NCI-H345 treated with DMSO at 0.1 percent for 48 hours (cell line): ENCODE data around the gene SRPRA.
A peak's percentile ranks its signal among the peaks of the same experiment; 100 is the strongest.
"Not testable (repeated sequence)": the region's sequence is repeated elsewhere in the genome, so short reads cannot be mapped to it uniquely, and the experiment has no call there.

Source experiments
- DNase-seq: peaks from one replicate; lab custom pipeline; 2025; ENCODE audit not compliant: unreplicated experiment; lab: John Stamatoyannopoulos, UW

SRPRA gene, protein sequence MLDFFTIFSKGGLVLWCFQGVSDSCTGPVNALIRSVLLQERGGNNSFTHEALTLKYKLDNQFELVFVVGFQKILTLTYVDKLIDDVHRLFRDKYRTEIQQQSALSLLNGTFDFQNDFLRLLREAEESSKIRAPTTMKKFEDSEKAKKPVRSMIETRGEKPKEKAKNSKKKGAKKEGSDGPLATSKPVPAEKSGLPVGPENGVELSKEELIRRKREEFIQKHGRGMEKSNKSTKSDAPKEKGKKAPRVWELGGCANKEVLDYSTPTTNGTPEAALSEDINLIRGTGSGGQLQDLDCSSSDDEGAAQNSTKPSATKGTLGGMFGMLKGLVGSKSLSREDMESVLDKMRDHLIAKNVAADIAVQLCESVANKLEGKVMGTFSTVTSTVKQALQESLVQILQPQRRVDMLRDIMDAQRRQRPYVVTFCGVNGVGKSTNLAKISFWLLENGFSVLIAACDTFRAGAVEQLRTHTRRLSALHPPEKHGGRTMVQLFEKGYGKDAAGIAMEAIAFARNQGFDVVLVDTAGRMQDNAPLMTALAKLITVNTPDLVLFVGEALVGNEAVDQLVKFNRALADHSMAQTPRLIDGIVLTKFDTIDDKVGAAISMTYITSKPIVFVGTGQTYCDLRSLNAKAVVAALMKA

DNA sequence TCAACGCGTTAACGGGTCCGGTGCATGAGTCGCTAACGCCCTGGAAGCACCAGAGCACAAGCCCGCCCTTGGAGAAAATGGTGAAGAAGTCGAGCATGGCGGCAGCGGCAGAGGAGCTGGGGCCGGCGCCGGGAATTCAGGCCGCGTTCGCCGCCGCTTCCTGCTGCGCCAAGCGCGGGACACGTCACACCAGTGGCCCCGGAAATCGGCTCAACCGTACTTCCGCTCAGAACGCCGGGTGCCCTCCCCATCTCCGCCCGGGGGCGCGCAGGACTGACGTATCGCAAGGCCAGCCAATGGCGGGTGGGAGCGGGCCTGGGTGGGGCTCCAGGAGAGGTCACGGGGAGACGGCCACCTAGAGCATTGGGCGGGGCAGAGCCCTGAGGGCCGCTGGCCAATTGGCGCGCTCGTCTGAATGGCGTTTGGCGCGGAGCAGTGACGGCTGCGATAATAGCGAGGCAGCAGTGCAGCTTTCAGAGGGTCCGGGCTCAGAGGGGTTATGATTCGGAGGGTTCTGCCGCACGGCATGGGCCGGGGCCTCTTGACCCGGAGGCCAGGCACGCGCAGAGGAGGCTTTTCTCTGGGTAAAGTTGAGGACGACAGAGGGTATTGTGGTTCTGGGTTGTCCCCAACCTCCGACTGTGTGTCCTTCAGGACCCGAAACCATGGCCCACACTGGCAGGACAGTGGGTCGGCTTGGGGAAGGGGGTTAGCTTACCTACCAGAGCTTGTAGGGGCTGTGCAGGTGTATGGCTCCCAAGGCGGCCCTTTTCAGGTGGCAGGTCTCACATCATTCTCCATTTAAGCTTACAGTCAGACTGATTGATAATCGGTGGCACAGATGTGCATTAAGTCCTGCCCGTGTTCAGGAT is at the start of gene SRPRA, which contains the start of gene FOXRED1:
Gene SRPRA (minus strand): TSS at position 188 of the 872 bp plus-strand sequence. CDS start 91 bp downstream, at position 97.
Gene FOXRED1 (plus strand): TSS at position 447 of the 872 bp plus-strand sequence. CDS start 53 bp downstream, at position 500.
- DNase-seq, result peak; percentile 97

DNA sequence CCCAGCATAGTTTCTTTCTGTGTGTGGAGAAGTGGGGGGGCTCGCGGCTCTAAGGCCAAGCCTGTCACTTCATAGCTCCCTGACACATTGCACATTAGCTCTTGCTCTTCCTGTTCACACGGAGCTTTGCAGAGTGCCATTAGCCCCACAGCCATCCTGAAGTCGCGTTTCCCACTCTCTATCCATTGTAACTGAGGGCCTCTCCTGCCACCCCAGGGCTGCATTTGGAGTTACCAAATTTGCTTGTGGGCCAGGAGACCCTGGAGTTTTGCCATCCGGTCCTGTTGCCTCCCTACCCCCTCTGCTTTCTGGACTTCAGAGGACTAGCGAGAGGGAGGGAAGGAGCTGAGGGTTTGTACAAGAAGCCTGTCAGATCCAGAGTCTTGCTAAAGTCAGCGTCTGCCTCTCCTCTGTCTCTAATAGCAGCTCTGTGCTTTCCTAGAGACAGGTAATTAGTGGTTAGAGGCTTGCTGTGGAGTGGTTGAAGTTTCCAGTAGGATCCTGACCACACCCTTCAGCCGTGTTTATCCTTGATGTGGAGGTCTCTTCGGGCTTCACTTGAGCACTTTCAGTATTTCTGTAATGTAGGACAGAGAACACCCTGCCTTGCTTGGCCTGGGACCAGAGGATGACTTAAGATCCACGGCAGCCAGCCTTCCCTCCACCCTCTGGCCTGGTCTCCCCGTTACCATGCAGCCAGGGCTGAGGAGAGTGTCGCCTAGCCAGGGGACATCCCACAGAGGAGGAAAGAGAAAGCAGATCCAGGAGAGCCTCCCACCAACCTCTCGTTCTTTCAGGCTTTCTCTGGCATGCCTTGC is 49.3 kb upstream of the SRPRA start:
- no peak for DNase-seq

DNA sequence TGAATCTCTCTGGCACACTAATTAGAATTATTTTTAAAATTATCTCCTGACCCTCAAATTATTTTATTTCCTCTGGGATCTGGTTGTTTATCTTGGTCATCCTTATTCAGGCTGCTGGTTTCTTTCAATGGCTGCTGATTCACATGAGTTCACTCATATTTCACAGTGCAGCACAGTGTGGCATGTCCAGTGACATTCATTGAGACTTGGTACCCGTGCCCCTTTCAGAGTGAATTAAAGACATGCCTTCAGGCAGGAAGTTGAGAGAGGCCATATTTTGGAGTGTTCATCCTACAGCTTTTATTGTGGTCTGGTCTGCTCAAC is 48.7 kb upstream of the SRPRA start:
- no peak for DNase-seq

DNA sequence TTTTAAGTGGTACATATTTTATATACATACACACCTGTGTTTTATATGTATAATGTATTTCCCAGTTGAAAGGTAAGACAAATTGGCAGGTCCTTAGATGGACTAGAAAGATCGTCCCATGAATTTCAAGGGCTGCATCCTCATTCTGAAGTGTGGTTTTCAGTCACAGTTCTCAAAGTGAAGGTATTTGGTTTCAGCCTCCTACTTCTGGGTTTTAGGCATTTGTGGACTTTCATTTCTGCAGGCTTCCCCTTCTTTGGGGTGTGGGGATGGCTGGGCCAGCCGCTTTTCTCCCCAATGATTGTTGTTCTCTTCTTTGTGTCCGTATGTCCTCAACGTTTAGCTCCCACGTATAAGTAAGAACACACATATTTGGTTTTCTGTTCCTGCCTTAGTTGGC is 45.1 kb upstream of the SRPRA start:
- DNase-seq, result no peak

DNA sequence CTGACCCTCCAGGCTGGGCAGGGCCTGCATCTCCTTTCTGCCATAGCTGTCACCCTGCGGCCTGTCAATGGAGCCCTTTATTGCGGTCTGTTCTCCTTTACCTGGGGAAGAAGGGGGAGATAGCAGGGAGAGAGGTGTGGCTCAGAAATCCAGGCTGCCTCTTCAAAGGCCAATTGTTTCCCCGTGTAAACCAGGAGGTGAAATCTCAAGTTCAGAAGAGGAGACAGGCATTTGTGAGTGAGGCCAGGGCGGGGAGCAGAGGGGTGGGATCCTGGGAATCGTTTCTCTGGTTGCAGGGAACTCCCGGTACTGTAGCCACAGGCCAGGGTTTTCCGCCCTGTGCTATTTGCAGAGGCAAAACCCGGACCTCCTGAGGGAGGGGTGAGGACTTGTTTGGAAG is 44.3 kb upstream of the SRPRA start:
- no peak for DNase-seq

DNA sequence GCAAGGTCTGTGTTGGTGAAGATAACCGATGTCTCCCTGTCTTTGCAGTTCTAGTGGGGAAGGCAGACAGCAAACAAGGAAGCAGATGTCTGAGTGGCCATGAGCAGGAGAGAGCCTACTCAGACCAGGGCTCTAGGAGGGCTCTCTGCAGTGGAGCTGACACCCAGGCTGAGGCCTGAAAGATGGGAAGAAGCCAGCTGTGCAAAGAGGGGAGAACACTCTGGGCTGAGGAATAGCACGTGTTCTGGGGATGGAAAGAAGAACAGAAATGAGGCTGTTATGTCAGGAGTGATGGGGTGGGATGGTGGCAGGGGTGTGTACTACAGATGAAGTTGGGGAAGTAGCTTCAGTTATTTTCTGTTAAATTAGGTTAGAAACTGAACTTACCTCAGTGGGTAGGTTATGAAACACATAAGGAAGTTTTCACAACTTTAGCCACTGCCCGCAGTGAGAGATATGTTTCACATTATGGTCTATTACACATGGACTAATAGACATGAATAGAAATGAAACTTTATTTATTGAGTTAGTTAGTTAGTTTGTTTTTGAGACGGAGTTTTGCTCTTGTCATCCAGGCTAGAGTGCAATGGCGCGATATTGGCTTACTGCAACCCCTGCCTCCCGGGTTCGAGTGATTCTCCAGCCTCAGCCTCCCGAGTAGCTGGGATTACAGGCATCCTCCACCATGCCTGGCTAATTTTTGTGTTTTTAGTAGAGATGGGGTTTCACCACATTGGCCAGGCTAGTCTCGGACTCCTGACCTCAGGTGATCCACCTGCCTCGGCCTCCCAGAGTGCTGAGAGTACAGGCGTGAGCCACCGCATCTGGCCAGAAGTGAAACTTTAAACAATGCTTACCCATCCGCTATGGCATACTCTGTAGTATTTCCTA is 43.0 kb upstream of the SRPRA start:
- no peak for DNase-seq

DNA sequence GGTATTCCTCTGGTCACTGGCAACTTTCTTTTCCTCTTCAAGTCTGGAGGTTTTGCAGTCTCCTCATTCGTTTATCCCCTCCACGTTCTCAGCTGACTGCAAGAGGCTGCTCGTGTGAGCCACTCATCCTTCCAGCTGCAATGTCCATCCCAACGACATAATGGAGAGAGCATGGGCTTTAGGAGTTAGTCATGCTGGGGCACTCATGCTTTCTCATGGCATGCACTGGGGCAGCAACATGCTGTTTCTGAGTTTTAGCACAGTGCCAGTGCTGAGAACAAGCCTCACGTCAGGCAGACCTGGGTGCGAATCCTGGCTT is 42.3 kb upstream of the SRPRA start:
- no peak for DNase-seq

DNA sequence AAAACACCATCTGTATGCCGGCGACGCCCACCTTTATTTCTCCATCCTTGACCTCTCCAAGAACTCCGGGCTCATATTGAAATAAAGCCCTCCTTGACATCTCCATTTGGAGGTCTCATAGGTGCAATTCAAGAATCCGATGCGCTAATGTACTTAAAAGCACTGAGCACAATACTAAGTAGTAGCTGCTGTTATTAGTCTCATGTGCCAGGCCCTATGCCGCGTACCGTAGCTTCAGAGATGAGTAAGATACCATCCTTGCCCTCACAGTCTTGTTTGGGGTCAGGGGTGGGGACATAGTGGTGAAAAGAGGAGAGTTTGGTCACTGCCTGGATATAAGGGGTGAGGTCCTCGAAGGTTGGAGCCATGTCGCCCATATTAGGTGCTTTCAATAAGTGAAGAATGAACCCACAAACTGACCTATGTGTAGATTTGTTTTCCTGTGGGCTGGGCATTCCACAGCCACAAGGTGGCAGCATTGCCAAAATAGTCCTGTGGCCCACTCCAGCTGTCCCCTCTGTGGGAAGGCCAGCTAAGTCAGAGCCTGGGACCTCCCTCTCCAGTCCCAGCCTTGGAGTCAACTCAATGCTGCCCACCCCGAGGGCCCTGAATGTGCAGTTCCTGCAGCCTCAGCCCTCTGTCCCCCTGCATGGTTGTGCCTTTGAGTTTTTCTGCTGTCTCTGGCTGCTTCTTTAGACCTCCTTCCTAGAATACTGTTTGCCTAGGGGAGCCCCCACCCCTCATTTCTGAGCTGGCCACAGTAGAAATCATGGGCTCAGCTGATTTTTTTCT is 41.7 kb upstream of the SRPRA start:
- DNase-seq, result peak; percentile 31

DNA sequence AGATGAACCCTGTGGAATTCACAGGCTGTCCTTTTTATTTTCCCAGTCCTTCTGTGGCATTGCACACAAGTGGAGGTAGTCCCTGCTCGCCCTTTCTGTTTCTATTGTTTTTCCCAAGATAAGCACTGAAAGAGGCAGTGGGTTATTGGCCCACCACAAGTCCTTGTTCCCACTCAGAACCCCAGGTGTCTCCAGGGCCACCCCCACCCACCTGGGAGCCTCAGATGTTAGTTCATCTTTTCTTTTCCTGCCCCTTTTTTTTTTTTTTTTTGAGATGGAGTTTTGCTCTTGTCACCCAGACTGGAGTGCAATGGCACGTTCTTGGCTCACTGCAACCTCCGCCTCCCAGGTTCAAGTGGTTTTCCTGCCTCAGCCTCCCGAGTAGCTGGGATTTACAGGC is 40.1 kb upstream of the SRPRA start:
- DNase-seq, result not testable (repeated sequence)

DNA sequence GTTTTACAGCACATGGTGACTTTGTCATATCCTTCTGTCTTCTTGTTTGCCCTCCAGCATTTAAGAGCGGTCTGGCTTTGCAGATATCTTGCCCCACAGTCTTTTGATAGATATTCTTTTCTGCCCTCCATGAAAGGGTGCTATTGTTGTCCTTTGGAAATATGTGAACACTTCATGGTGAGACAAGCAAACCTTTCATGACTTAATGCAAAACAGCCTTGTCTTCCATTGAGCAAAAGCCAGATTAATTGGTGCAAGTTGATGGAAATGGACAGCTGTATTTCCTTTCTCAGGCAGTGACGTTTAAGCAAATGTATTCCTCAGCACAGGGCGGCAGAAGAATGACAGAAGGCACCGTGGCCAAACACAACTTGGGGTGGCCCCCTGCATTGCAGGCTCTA is 39.6 kb upstream of the SRPRA start:
- DNase-seq, result no peak

DNA sequence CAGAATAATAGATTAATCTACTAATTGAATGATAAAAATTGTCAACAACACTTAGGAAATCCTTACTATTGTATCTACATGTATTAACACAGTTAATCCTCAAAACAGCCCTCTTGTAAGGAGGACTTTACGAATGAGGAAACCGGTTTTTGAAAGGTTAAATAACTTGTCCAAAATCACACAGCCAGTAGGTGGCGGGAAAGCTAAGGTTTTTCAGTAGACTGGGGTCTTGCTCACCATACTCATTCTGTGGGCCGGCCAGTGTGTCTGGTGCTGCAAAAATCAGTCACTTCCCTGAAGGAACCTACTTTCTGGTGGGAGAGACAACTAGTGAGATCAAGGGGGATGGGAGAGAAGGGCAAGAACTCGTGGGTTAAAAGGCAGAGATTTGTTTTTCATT is 39.0 kb upstream of the SRPRA start:
- DNase-seq, result no peak

DNA sequence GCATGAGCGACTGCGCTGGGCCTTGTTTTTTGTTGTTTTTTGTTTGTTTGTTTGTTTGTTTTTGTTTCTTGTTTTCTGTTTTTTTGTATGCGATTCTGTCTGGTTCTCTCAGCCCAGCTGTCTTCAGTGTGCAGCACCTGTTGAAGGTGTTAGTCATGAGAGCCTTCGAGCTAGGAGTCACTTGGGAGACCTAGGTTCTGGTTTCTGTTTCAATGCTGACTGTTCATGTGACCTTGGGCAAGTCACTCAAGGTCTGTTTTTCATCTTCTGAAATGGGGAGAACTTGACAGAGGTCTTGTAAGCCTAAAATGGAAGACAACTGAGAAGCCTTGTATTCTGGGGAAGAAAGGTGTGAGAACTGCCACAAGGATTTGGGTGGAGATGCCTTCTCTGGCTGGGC is 37.0 kb upstream of the SRPRA start:
- DNase-seq, result no peak

DNA sequence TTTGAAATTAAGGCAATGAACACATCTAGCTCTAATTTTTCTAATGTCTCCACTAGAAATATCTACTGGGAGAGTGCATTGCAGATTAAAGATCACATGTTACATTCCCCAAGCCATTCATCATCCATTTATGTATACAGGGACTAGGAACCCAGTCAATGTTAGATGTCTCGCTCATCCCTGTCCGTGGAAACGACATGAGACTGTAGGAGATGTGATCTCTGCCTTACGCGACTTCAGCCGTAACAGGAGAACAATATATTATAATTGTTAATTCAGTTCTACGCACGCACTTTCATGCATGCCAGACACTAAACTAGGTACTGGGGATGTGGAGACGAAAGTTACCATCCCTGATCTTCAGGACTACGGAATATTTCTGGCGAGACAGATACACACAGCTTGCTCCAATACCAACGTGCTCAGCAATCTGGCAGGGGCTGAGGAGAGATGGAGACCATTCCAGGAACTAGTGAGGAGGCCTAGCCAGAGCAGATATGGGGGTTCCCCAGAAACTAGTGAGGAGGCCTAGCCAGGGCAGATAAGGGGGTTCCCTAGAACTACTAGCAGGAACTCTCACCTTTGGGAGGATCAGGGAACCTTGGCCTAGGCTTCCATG is 35.9 kb upstream of the SRPRA start:
- no peak for DNase-seq

DNA sequence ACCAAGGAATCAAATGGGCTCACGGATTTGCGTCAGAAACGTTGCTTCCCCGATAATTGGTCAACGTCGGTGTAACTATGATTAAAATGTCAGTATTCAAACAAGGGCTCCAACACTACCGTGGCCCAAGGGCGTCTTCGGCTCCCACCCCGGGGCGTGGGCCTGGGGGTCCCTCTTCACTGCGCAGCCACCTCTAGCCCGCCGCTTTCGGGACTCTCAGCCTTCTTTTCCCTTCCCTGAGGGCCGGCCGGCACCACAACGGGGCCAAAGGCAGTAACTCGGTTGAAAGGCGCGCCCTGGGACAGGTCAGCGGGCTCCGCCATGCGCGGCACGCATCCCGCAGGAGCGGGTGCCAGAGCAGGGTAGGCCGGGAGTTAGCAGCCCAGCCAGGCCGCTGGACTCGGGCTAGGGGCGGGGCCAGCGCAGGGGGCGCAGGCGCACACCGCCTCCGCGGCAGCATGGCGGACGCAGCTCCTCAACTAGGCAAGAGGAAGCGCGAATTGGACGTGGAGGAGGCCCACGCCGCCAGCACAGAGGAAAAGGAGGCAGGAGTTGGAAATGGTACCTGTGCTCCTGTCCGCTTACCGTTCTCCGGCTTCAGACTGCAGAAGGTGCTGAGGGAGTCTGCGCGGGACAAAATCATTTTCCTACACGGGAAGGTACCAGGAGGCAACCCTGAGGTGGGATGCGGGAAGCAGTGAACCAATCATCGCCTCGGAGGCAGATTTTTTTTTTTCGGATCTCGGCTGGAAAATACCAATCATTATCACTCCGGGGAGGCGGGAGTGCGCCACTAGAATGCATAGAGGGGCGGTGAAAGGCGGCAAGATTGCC is 35.1 kb upstream of the SRPRA start, which contains the start of gene DCPS:
Gene DCPS (plus strand): TSS at position 438 of the 834 bp plus-strand sequence. CDS start 21 bp downstream, at position 459.
- peak; percentile 86 for DNase-seq

DNA sequence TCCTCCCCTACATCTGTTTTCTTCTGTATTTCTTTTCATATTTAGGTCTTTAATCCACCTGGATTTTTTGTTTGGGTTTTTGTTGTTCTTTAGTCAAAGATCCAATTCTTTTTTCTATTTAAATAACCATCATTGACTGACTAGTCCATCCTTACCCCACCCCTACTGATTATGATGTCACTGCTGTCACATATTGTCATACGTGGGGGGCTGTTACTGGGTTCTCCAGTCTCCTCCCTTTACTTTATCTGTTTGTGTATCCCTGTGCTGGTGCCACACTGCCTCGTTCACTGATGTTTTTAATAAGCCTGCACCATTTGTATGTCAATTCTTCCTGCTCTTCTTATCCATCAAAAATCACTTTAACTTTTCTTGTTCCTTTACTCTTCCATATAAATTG is 28.3 kb upstream of the SRPRA start:
- no peak for DNase-seq

DNA sequence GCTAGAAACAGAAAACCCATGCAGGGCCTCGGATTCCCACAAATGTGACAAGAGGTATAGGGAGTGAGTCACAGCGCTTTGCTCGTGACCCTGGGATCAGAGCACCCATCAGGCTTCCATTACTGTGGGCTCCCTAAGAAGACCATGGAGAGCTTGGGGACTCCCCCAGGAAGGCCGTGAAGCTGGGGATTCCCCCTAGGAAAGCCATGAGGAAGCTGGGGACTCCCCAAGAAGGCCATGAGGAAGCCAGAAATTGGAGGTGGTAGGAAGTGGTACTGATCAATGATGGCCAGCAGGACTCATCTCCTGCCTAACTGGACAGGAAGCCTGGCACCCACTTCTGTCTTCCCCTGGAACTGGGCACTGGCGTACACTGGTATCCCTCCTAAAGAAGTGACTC is 25.0 kb upstream of the SRPRA start:
- DNase-seq, result no peak

DNA sequence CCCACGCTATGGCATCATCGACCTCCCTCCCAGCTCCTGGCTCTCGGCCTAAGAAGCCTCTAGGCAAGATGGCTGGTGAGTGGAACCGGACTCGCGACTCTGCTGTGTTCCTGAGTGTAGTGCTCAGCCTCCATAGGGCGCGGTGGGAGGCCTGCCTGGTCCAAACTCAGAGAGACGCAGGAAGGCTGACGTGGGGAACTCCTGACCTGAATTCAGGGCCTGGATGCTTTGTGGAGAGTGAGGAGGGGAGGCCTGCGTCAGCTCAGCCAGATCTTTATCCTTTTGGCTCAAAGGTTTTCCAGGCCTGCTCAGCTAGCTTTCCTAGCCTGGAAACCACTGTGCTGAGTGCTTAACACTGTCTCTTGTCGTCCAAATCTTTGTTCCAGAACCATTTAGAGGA is 22.2 kb upstream of the SRPRA start:
- DNase-seq, result no peak

DNA sequence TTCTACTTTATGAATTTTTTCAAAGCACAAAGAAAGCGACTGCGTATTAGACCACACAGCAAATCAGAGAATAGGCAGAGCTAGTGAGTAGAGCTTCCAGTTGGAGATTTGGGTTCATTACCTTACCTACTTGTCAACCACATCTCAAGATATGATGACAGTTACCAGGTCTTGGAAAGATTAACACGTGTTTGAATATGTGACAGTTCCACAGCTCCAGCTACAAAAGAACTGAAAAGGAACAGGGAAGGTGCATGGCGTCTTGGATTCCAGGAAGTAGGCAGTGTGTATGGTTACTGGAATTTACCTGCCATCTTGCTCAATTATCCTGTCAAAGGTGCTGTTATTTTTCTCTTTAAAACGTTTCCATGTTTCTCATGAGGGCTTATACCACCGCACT is 19.5 kb upstream of the SRPRA start:
- DNase-seq, result no peak
